ENCODE results near the gene RBBP8. TPM values are rescaled to one million over a fixed set of nuclear protein-coding genes. Genes with fewer than 3 reads are reported as not detected.

The RBBP8 gene
- total and polyA plus RNA-seq, 2 donors (not counting 3 experiments of a cell fraction or from before 2014, with no cell fraction given) = 3.0 to 13.5 TPM

DNA sequence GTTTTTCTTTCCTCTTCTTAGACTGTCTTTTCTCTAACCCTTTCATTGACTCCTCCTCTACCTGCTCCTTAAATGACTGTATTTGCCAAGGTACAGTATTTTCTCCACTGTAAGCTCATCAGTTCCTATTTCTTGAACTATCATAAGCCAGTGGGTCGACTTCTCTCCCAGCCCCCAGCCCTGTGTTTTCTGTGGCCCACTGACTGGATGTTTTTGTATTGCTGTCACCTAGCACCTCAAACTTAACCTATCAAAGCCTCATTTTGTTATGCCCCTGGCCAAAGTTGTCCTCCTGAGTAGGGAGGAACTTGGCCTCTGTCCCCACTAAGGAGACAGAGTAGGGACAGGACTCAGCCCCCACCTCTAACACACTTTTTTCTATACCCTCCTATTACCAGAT is 136.8 kb downstream of the RBBP8 start:
- intact Hi-C loops (cut with micrococcal nuclease) = no loop called here
- H3K4me2 ChIP-seq (ENCODE audit: insufficient read depth, low read length) = no peak overlapping the region
- H4K20me1 ChIP-seq (replicated peaks; ENCODE audit: control insufficient read depth, extremely low read depth, insufficient read depth, low read length) = no peaks in the 10 kb centered on the region
- dilution Hi-C loops (cut with MboI; ENCODE audit: extremely low pct_ligation_motif_present, low sequenced_read_pairs) = no loop called here
- peaks cover 0 to 2% of the 10 kb centered on the region in 2 experiments for H3K27me3 ChIP-seq (ENCODE audit: control insufficient read depth in 2 of 2, insufficient read depth in 2 of 2, low read length in 2 of 2)
- H3K36me3 ChIP-seq (ENCODE audit: control insufficient read depth in 2 of 2, extremely low read depth in 1 of 2, insufficient read depth in 2 of 2, low read length in 2 of 2) = no peaks in the 10 kb centered on the region
- ChIA-PET POLR2A (no interaction called here), CTCF (no interaction called here)
- no peak overlapping the region for H2AFZ ChIP-seq (ENCODE audit: low read depth, low read length)
- DNase-seq (ENCODE audit: low read depth, low spot score) (no peak), FAIRE-seq (no peak)
- H3K79me2 ChIP-seq (ENCODE audit: control insufficient read depth, insufficient read depth, low read length) = no peaks in the 10 kb centered on the region
- H3K4me3 ChIP-seq (replicated peaks in 1 of 3; ENCODE audit: insufficient read depth in 1 of 3, low read depth in 1 of 3, low read length in 3 of 3) = no peak overlapping the region
- TF ChIP-seq POLR2A (IDR thresholded peaks at IDR 0.05; ENCODE audit: low read depth, low read length) (no peak), MYC (IDR thresholded peaks at IDR 0.05; ENCODE audit: low read depth, low read length) (no peak), JUN (IDR thresholded peaks at IDR 0.05; ENCODE audit: borderline replicate concordance, insufficient read depth, insufficient read length, low read depth) (no peak), EZH2 (IDR thresholded peaks at IDR 0.05; ENCODE audit: borderline replicate concordance, low read depth, low read length, severe bottlenecking) (no peak), GATA2 (IDR thresholded peaks at IDR 0.05; ENCODE audit: insufficient read depth, insufficient read length, low read depth, low read length) (no peak), POLR2AphosphoS5 (IDR thresholded peaks at IDR 0.05; ENCODE audit: insufficient read depth, low read depth, low read length) (no peak), FOS (IDR thresholded peaks at IDR 0.05; ENCODE audit: borderline replicate concordance, insufficient read depth, low read length) (no peak)
- TF ChIP-seq, protein P1, sequence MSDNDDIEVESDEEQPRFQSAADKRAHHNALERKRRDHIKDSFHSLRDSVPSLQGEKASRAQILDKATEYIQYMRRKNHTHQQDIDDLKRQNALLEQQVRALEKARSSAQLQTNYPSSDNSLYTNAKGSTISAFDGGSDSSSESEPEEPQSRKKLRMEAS (IDR thresholded peaks at IDR 0.05; ENCODE audit: insufficient read depth, insufficient read length) = no peak
- TF ChIP-seq, protein P2, sequence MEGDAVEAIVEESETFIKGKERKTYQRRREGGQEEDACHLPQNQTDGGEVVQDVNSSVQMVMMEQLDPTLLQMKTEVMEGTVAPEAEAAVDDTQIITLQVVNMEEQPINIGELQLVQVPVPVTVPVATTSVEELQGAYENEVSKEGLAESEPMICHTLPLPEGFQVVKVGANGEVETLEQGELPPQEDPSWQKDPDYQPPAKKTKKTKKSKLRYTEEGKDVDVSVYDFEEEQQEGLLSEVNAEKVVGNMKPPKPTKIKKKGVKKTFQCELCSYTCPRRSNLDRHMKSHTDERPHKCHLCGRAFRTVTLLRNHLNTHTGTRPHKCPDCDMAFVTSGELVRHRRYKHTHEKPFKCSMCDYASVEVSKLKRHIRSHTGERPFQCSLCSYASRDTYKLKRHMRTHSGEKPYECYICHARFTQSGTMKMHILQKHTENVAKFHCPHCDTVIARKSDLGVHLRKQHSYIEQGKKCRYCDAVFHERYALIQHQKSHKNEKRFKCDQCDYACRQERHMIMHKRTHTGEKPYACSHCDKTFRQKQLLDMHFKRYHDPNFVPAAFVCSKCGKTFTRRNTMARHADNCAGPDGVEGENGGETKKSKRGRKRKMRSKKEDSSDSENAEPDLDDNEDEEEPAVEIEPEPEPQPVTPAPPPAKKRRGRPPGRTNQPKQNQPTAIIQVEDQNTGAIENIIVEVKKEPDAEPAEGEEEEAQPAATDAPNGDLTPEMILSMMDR (IDR thresholded peaks at IDR 0.05; ENCODE audit: extremely low read depth in 1 of 2, insufficient read depth in 1 of 2, low read depth in 1 of 2, low read length in 2 of 2) = no peak
- H3K9ac ChIP-seq (replicated peaks; ENCODE audit: extremely low read depth, insufficient read depth, low read length) = no peak overlapping the region
- no peaks in the 10 kb centered on the region for H3K9me3 ChIP-seq (replicated peaks; ENCODE audit: control insufficient read depth, insufficient read depth, low read length)
- no peaks in the 10 kb centered on the region for H3K4me1 ChIP-seq (ENCODE audit: control insufficient read depth, extremely low read depth, insufficient read depth, low read length)
- no peak overlapping the region for H3K27ac ChIP-seq (ENCODE audit: insufficient read depth, low read depth, low read length)
- BruUV-seq (replicated peaks) = no TSS peak
- H3K9me1 ChIP-seq (replicated peaks; ENCODE audit: control insufficient read depth, extremely low read depth, insufficient read depth, low read length) = no peaks in the 10 kb centered on the region
